ENCODE data around the gene PPHLN1.

DNA sequence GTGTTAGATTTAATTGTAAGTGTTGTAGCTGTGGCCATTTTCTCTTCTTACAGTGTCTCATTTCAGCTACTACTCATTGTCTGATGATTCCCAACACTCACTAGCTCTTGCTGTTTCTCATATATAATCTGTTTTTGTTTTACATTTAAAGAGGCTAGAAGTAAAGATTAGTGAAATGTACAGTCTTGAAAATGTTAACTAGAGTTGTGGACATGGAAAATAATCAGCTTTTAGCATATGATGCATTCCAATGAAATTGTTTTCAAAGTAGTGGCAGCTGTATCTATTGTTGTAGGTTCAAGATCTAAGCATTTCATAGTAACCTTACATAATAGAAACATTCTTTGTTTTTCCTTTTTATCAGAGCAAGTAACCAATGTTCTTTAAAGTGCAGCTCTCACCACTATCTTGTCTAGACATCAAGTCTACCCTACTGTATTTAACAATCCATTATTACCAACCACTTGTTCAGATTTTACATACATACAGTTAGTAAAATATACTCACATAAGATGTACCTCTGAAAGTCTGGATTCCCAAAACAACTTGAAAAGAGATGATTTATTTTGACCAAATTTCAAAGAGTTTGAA is 76.9 kb downstream of the PPHLN1 start:
- TF ChIP-seq POLR2A (IDR thresholded peaks at IDR 0.05) (no peak), POLR2AphosphoS5 (IDR thresholded peaks at IDR 0.05) (no peak)
- TF ChIP-seq, protein P1, sequence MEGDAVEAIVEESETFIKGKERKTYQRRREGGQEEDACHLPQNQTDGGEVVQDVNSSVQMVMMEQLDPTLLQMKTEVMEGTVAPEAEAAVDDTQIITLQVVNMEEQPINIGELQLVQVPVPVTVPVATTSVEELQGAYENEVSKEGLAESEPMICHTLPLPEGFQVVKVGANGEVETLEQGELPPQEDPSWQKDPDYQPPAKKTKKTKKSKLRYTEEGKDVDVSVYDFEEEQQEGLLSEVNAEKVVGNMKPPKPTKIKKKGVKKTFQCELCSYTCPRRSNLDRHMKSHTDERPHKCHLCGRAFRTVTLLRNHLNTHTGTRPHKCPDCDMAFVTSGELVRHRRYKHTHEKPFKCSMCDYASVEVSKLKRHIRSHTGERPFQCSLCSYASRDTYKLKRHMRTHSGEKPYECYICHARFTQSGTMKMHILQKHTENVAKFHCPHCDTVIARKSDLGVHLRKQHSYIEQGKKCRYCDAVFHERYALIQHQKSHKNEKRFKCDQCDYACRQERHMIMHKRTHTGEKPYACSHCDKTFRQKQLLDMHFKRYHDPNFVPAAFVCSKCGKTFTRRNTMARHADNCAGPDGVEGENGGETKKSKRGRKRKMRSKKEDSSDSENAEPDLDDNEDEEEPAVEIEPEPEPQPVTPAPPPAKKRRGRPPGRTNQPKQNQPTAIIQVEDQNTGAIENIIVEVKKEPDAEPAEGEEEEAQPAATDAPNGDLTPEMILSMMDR (IDR thresholded peaks at IDR 0.05), result no peak
